ENCODE results near the gene DSE. TPM values are rescaled to one million over a fixed set of nuclear protein-coding genes. Genes with fewer than 3 reads are reported as not detected.

DSE gene
- polyA plus RNA-seq, 1 donor from 2014 or later: 15.0 TPM

- no peak overlapping the region for H3K9ac ChIP-seq (ENCODE audit: low read length)
- H3K36me3 ChIP-seq (ENCODE audit: insufficient read depth, low read length): no peaks in the 10 kb centered on the region
- no peak for TF ChIP-seq RAD21 (conservative IDR thresholded peaks at IDR 0.05)
- no peak for TF ChIP-seq MXI1 (conservative IDR thresholded peaks at IDR 0.05; ENCODE audit: poor library complexity, severe bottlenecking)
- no peaks in the 10 kb centered on the region for H4K20me1 ChIP-seq (ENCODE audit: insufficient read depth)
- no peak overlapping the region for H3K4me3 ChIP-seq (ENCODE audit: low read length)
- no peaks in the 10 kb centered on the region for H3K27me3 ChIP-seq (ENCODE audit: insufficient read depth, low read depth, low read length)
- H3K9me3 ChIP-seq (ENCODE audit: low read length): no peaks in the 10 kb centered on the region
- no peaks in the 10 kb centered on the region for H3K79me2 ChIP-seq (replicated peaks; ENCODE audit: insufficient read depth, low read length)
- no peaks in the 10 kb centered on the region for H3K9me2 ChIP-seq (ENCODE audit: insufficient read depth, low read length)
- no peak overlapping the region for H3K4me2 ChIP-seq (ENCODE audit: low read length)
- H3F3A ChIP-seq (ENCODE audit: insufficient read depth, low read length, poor library complexity, severe bottlenecking): no peaks in the 10 kb centered on the region
- H3K27ac ChIP-seq (ENCODE audit: low read length): no peak overlapping the region
- no peak overlapping the region for H2AFZ ChIP-seq (ENCODE audit: low read depth, low read length)
Observed at GRCh38 chr6:116475141-116475540, 104.4 kb downstream of the DSE start.

- no peak overlapping the region for H3K27ac ChIP-seq (ENCODE audit: low read length)
- no peaks in the 10 kb centered on the region for H3K36me3 ChIP-seq (ENCODE audit: insufficient read depth, low read length)
- no peaks in the 10 kb centered on the region for H3K9me3 ChIP-seq (ENCODE audit: low read length)
- no peak overlapping the region for H3K4me2 ChIP-seq (ENCODE audit: low read length)
- H2AFZ ChIP-seq (ENCODE audit: low read depth, low read length): no peak overlapping the region
- no peaks in the 10 kb centered on the region for H3F3A ChIP-seq (ENCODE audit: insufficient read depth, low read length, poor library complexity, severe bottlenecking)
- no peaks in the 10 kb centered on the region for H3K79me2 ChIP-seq (replicated peaks; ENCODE audit: insufficient read depth, low read length)
- TF ChIP-seq MXI1 (conservative IDR thresholded peaks at IDR 0.05; ENCODE audit: poor library complexity, severe bottlenecking) (no peak), REST (IDR thresholded peaks at IDR 0.05; ENCODE audit: borderline replicate concordance) (no peak), TAF1 (IDR thresholded peaks at IDR 0.05; ENCODE audit: low read depth) (no peak), EP300 (conservative IDR thresholded peaks at IDR 0.05; ENCODE audit: poor library complexity, severe bottlenecking) (no peak), CTCF (IDR thresholded peaks at IDR 0.05; ENCODE audit: poor library complexity, severe bottlenecking) (no peak), POLR2AphosphoS5 (IDR thresholded peaks at IDR 0.05) (no peak), SMC3 (conservative IDR thresholded peaks at IDR 0.05; ENCODE audit: poor library complexity) (no peak)
- no peaks in the 10 kb centered on the region for H3K27me3 ChIP-seq (ENCODE audit: insufficient read depth, low read depth, low read length)
- no peaks in the 10 kb centered on the region for H3K9me2 ChIP-seq (ENCODE audit: insufficient read depth, low read length)
- no peak overlapping the region for H3K4me3 ChIP-seq (ENCODE audit: low read length)
- H3K9ac ChIP-seq (ENCODE audit: low read length): no peak overlapping the region
- H4K20me1 ChIP-seq (ENCODE audit: insufficient read depth): no peaks in the 10 kb centered on the region
Observed at GRCh38 chr6:116476002-116476678, 105.4 kb downstream of the DSE start.

GRCh38 chr6:116482780-116483179 is 112.0 kb downstream of the DSE start:
- Histone ChIP-seq H3K79me2 (replicated peaks; ENCODE audit: insufficient read depth, low read length) (no peaks in the 10 kb centered on the region), H3K9me3 (ENCODE audit: low read length) (no peaks in the 10 kb centered on the region), H3K4me3 (ENCODE audit: low read length) (no peak overlapping the region), H3K27me3 (ENCODE audit: insufficient read depth, low read depth, low read length) (no peaks in the 10 kb centered on the region), H3K9ac (ENCODE audit: low read length) (no peak overlapping the region), H2AFZ (ENCODE audit: low read depth, low read length) (no peak overlapping the region), H3K9me2 (ENCODE audit: insufficient read depth, low read length) (no peaks in the 10 kb centered on the region), H3F3A (ENCODE audit: insufficient read depth, low read length, poor library complexity, severe bottlenecking) (no peaks in the 10 kb centered on the region), H3K27ac (ENCODE audit: low read length) (no peak overlapping the region), H3K36me3 (ENCODE audit: insufficient read depth, low read length) (no peaks in the 10 kb centered on the region), H3K4me2 (ENCODE audit: low read length) (no peak overlapping the region), H4K20me1 (ENCODE audit: insufficient read depth) (no peaks in the 10 kb centered on the region)
- TF ChIP-seq RAD21 (conservative IDR thresholded peaks at IDR 0.05): no peak
- TF ChIP-seq EZH2 (IDR thresholded peaks at IDR 0.05; ENCODE audit: borderline replicate concordance, insufficient read depth, low read length, poor library complexity, severe bottlenecking): no peak
- no peak for TF ChIP-seq SMC3 (conservative IDR thresholded peaks at IDR 0.05; ENCODE audit: poor library complexity)
- no peak for TF ChIP-seq POLR2AphosphoS5 (IDR thresholded peaks at IDR 0.05)
- no peak for TF ChIP-seq MXI1 (conservative IDR thresholded peaks at IDR 0.05; ENCODE audit: poor library complexity, severe bottlenecking)
- TF ChIP-seq CTCF (IDR thresholded peaks at IDR 0.05; ENCODE audit: poor library complexity, severe bottlenecking): no peak
- no peak for TF ChIP-seq REST (IDR thresholded peaks at IDR 0.05; ENCODE audit: borderline replicate concordance)
- no peak for TF ChIP-seq EP300 (conservative IDR thresholded peaks at IDR 0.05; ENCODE audit: poor library complexity, severe bottlenecking)
- no peak for TF ChIP-seq TAF1 (IDR thresholded peaks at IDR 0.05; ENCODE audit: low read depth)

Data from neural cell (in vitro differentiated cells).